Epithelial cell of esophagus (primary cell): ENCODE measurements around the gene PPARD.
A peak's percentile ranks its signal among the peaks of the same experiment; 100 is the strongest.
"Not testable (repeated sequence)": the region's sequence is repeated elsewhere in the genome, so short reads cannot be mapped to it uniquely, and the experiment has no call there.

ENCODE experiments used
- DNase-seq: peaks from one replicate; pipeline ENCODE4 v3.0.0; 2010; ENCODE audit warnings: low read depth
- H3K4me3 ChIP-seq: 2 replicates; pipeline ENCODE4 v1.5.1; 2011; ENCODE audit warnings: mild to moderate bottlenecking, low read length, control low read depth
- CTCF ChIP-seq: IDR thresholded peaks from 2 replicates; pipeline ENCODE4 v1.5.1; 2011; ENCODE audit warnings: low read depth, mild to moderate bottlenecking, low read length, control low read depth, inconsistent platforms; ENCODE audit not compliant: insufficient read depth; ENCODE audit errors: missing control alignments

PPARD gene

GRCh38 chr6:35330541-35331119, 11.7 kb upstream of the PPARD start:
- no peak overlapping the region for H3K4me3 ChIP-seq
- TF ChIP-seq CTCF = no peak
- DNase-seq = no peak

GRCh38 chr6:35332074-35332887, 10.1 kb upstream of the PPARD start:
- H3K4me3 ChIP-seq = not testable (repeated sequence)
- TF ChIP-seq CTCF = peak; percentile 20
- peak; percentile 79 for DNase-seq

GRCh38 chr6:35341557-35341956, 801 bp upstream of the PPARD start:
- H3K4me3 ChIP-seq = no peak overlapping the region
- DNase-seq = peak; percentile 32
- TF ChIP-seq CTCF = no peak

GRCh38 chr6:35343092-35343834, 905 bp downstream of the PPARD start:
- peak overlapping the region; percentile 56 for H3K4me3 ChIP-seq
- no peak for DNase-seq
- TF ChIP-seq CTCF = no peak

- no peak for TF ChIP-seq CTCF
- peak overlapping the region; percentile 56 for H3K4me3 ChIP-seq
- DNase-seq = no peak
These were observed 1.6 kb downstream of the PPARD start for GRCh38 chr6:35343835-35344550.

- DNase-seq = no peak
- no peak overlapping the region for H3K4me3 ChIP-seq
- TF ChIP-seq CTCF = no peak
These were observed 9.1 kb downstream of the PPARD start for GRCh38 chr6:35351422-35351821.
